SK-N-MC (cell line): Measurements from ENCODE around the gene ZDHHC11B.

Source experiments
- EZH2 ChIP-seq: fragments of 200-600 bp; sonication (generic); IDR thresholded peaks from one replicate; pipeline ENCODE4 v1.6.1; 2017; ENCODE audit warnings: antibody characterized with exemption
- POLR2AphosphoS5 ChIP-seq: IDR thresholded peaks from 2 replicates; pipeline ENCODE4 v1.6.1; 2012; ENCODE audit warnings: mild to moderate bottlenecking, low read depth, low read length, borderline replicate concordance

DNA sequence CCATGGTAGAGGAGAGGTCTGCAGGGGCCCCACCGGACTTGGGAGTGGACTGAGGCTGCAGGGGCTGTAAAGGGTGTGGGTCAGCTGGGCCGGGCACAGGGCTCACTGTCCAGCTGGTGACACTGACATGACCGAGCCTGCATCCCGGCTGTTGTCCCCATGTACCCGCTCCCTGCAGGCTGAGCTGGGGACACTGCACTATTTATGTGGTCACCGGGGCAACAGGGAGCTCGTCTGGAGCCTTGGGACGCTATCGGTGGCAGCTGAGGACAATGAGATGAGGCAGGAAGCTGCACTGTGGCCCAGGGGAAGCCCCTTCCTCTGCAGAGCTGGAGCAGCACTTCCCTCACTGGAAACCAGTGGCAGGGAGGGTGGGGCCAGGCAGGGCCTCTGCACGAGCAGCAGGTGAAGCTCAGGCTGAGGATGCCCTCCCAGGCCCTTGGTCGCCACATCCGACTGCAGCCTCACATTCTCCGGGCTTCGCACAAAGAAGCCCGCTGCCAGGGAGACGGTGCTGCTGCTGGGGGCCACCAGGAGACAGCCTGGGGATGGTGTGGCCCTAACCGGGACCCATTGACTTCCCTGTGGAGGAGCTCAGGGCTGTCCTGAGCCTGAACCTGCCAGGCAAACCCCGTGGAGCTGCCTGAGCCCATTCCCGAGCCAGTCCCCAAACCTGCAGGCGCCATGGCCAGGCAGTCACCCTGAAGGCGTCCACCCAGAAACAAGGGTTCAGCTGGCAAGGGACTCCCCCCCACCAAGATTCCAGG lies 26.4 kb downstream of the ZDHHC11B start:
- no peak for TF ChIP-seq POLR2AphosphoS5
- TF ChIP-seq EZH2 = no peak
